ENCODE results near the gene CLSTN2. TPM values are rescaled to one million over a fixed set of nuclear protein-coding genes. Genes with fewer than 3 reads are reported as not detected.

The CLSTN2 gene
- polyA plus RNA-seq, 3 donors: not detected

- Histone ChIP-seq H3K27me3 (ENCODE audit: control insufficient read depth in 2 of 2, insufficient read depth in 2 of 2, low read length in 2 of 2) (no peaks in the 10 kb centered on the region), H3K4me3 (replicated peaks in 1 of 3; ENCODE audit: low read depth in 2 of 3, low read length in 3 of 3) (no peak overlapping the region), H3K27ac (ENCODE audit: low read depth in 1 of 2, low read length in 2 of 2) (no peak overlapping the region), H4K20me1 (ENCODE audit: insufficient read depth, low read length) (no peaks in the 10 kb centered on the region), H3K4me1 (ENCODE audit: control insufficient read depth in 1 of 2, insufficient read depth in 2 of 2, low read length in 2 of 2) (no peaks in the 10 kb centered on the region), H3K4me2 (replicated peaks; ENCODE audit: extremely low read depth, low read length, poor library complexity, severe bottlenecking) (no peak overlapping the region), H3K36me3 (replicated peaks in 1 of 2; ENCODE audit: control insufficient read depth in 1 of 2, insufficient read depth in 2 of 2, low read length in 2 of 2) (no peaks in the 10 kb centered on the region), H3K9me3 (replicated peaks in 1 of 2; ENCODE audit: control insufficient read depth in 1 of 2, insufficient read depth in 1 of 2, low read length in 2 of 2) (no peaks in the 10 kb centered on the region), H3K9ac (ENCODE audit: insufficient read depth, low read length, poor library complexity, severe bottlenecking) (no peak overlapping the region), H2AFZ (ENCODE audit: insufficient read depth, low read depth, low read length, poor library complexity, severe bottlenecking) (no peak overlapping the region), H3K79me2 (ENCODE audit: insufficient read depth, low read length) (no peaks in the 10 kb centered on the region)
- peaks cover 0 to 2% (median 0%) of the 10 kb centered on the region in 3 donors for H3K27me3 Mint-ChIP-seq (ENCODE audit: low read depth in 3 of 3)
- intact Hi-C loops (cut with micrococcal nuclease): no loop called here
- no peak for DNase-seq
- WGBS (ENCODE audit: insufficient coverage): 100% methylated on average over 1 of the region's 3 CpGs
- peaks cover 0 to 4% (median 2%) of the 10 kb centered on the region in 7 donors for H3K9me3 Mint-ChIP-seq
- H3K4me3 Mint-ChIP-seq: no peak overlapping the region
- no peak for TF ChIP-seq CTCF (IDR thresholded peaks at IDR 0.05)
- no peaks in the 10 kb centered on the region for H3K36me3 Mint-ChIP-seq
- H3K4me1 Mint-ChIP-seq: no peaks in the 10 kb centered on the region
- H3K27ac Mint-ChIP-seq: no peak overlapping the region
These were observed 333.1 kb downstream of the CLSTN2 start for GRCh38 chr3:140268103-140268502.

- peaks cover 0 to 2% (median 0%) of the 10 kb centered on the region in 3 donors for H3K27me3 Mint-ChIP-seq (ENCODE audit: low read depth in 3 of 3)
- Histone ChIP-seq H4K20me1 (ENCODE audit: insufficient read depth, low read length) (no peaks in the 10 kb centered on the region), H3K4me2 (replicated peaks; ENCODE audit: extremely low read depth, low read length, poor library complexity, severe bottlenecking) (no peak overlapping the region), H3K27ac (ENCODE audit: low read depth in 1 of 2, low read length in 2 of 2) (no peak overlapping the region), H3K9ac (ENCODE audit: insufficient read depth, low read length, poor library complexity, severe bottlenecking) (no peak overlapping the region), H3K9me3 (replicated peaks in 1 of 2; ENCODE audit: control insufficient read depth in 1 of 2, insufficient read depth in 1 of 2, low read length in 2 of 2) (no peaks in the 10 kb centered on the region), H3K36me3 (replicated peaks in 1 of 2; ENCODE audit: control insufficient read depth in 1 of 2, insufficient read depth in 2 of 2, low read length in 2 of 2) (no peaks in the 10 kb centered on the region), H3K4me3 (replicated peaks in 1 of 3; ENCODE audit: low read depth in 2 of 3, low read length in 3 of 3) (no peak overlapping the region), H3K4me1 (ENCODE audit: control insufficient read depth in 1 of 2, insufficient read depth in 2 of 2, low read length in 2 of 2) (no peaks in the 10 kb centered on the region), H3K79me2 (ENCODE audit: insufficient read depth, low read length) (no peaks in the 10 kb centered on the region), H3K27me3 (ENCODE audit: control insufficient read depth in 2 of 2, insufficient read depth in 2 of 2, low read length in 2 of 2) (no peaks in the 10 kb centered on the region), H2AFZ (ENCODE audit: insufficient read depth, low read depth, low read length, poor library complexity, severe bottlenecking) (no peak overlapping the region)
- WGBS (ENCODE audit: insufficient coverage): no CpG with 5 or more reads among the region's 2 CpGs
- DNase-seq: no peak
- no peak overlapping the region for H3K27ac Mint-ChIP-seq
- no peak overlapping the region for H3K4me3 Mint-ChIP-seq
- H3K9me3 Mint-ChIP-seq: peaks cover 0 to 4% (median 2%) of the 10 kb centered on the region in 7 donors
- TF ChIP-seq CTCF (IDR thresholded peaks at IDR 0.05): no peak
- H3K4me1 Mint-ChIP-seq: no peaks in the 10 kb centered on the region
- H3K36me3 Mint-ChIP-seq: no peaks in the 10 kb centered on the region
- intact Hi-C loops (cut with micrococcal nuclease): no loop called here
These were observed 333.6 kb downstream of the CLSTN2 start for GRCh38 chr3:140268610-140269009.
